ENCODE results near the gene PEAR1. TPM values are rescaled to one million over a fixed set of nuclear protein-coding genes. Genes with fewer than 3 reads are reported as not detected.

The PEAR1 gene
- polyA plus RNA-seq, 3 donors, result not detected

DNA sequence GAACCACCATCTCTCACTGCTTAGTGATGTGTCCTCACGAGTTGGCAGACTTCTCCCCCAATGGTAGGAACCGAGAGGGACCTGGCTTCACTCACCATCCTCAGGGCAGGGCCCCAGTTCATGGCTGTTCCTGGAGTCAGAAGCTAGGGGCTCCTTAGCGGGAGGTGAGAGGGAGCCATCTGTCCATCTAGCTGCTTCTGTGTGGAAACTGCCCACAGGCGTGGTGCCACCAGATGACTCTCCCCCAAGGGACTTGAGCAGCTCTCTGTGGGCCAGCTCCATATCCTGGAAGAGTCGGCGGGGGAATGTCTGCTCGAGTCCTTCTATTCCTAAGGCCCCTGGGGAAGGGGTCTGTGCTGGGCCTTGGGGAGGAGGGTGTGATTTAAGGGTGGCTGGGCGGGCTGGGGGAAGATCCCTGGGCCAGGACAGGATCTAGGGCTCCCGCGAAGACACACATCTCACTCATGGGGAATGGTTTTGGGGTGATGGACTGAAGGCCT is 43.3 kb downstream of the PEAR1 start:
- H3K9ac ChIP-seq (ENCODE audit: insufficient read depth, low read length, poor library complexity, severe bottlenecking), result no peak overlapping the region
- H3K9me3 ChIP-seq (replicated peaks in 1 of 2; ENCODE audit: control insufficient read depth in 1 of 2, insufficient read depth in 1 of 2, low read length in 2 of 2), result no peaks in the 10 kb centered on the region
- H3K27me3 ChIP-seq (ENCODE audit: control insufficient read depth in 2 of 2, insufficient read depth in 2 of 2, low read length in 2 of 2), result no peaks in the 10 kb centered on the region
- 94% methylated on average over 8 of the region's 10 CpGs for WGBS (ENCODE audit: insufficient coverage)
- no peak overlapping the region for H3K4me3 Mint-ChIP-seq
- H4K20me1 ChIP-seq (ENCODE audit: insufficient read depth, low read length), result peaks cover 12% of the 10 kb centered on the region
- intact Hi-C loops (cut with micrococcal nuclease), result loop anchor here in 1 of 2 donors (10.0 kb wide), 1 partner anchor 138 kb away; no protein-coding TSS in a partner anchor
- H3K79me2 ChIP-seq (ENCODE audit: insufficient read depth, low read length), result no peaks in the 10 kb centered on the region
- H3K36me3 ChIP-seq (replicated peaks in 1 of 2; ENCODE audit: control insufficient read depth in 1 of 2, insufficient read depth in 2 of 2, low read length in 2 of 2), result peaks cover 72 to 76% of the 10 kb centered on the region in 2 donors
- no peak overlapping the region for H3K4me2 ChIP-seq (replicated peaks; ENCODE audit: extremely low read depth, low read length, poor library complexity, severe bottlenecking)
- no peak overlapping the region for H3K4me3 ChIP-seq (replicated peaks in 1 of 3; ENCODE audit: low read depth in 2 of 3, low read length in 3 of 3)
- peaks cover 69 to 75% of the 10 kb centered on the region in 2 donors for H3K36me3 Mint-ChIP-seq
- TF ChIP-seq, protein P1, sequence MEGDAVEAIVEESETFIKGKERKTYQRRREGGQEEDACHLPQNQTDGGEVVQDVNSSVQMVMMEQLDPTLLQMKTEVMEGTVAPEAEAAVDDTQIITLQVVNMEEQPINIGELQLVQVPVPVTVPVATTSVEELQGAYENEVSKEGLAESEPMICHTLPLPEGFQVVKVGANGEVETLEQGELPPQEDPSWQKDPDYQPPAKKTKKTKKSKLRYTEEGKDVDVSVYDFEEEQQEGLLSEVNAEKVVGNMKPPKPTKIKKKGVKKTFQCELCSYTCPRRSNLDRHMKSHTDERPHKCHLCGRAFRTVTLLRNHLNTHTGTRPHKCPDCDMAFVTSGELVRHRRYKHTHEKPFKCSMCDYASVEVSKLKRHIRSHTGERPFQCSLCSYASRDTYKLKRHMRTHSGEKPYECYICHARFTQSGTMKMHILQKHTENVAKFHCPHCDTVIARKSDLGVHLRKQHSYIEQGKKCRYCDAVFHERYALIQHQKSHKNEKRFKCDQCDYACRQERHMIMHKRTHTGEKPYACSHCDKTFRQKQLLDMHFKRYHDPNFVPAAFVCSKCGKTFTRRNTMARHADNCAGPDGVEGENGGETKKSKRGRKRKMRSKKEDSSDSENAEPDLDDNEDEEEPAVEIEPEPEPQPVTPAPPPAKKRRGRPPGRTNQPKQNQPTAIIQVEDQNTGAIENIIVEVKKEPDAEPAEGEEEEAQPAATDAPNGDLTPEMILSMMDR (IDR thresholded peaks at IDR 0.05), result no peak
- no peak overlapping the region for H3K27ac ChIP-seq (ENCODE audit: low read depth in 1 of 2, low read length in 2 of 2)
- no peak for DNase-seq
- peak overlapping the region in 4 of 7 donors; percentile 1 to 72 (median 29) for H3K27ac Mint-ChIP-seq
- peaks cover 5% of the 10 kb centered on the region for H3K4me1 Mint-ChIP-seq
- H3K27me3 Mint-ChIP-seq (ENCODE audit: low read depth in 3 of 3), result peaks cover 0 to 2% (median 0%) of the 10 kb centered on the region in 3 donors
- H3K4me1 ChIP-seq (ENCODE audit: control insufficient read depth in 1 of 2, insufficient read depth in 2 of 2, low read length in 2 of 2), result peaks cover 0 to 4% of the 10 kb centered on the region in 2 donors
- H3K9me3 Mint-ChIP-seq, result peaks cover 0 to 1% (median 0%) of the 10 kb centered on the region in 7 donors
- no peak overlapping the region for H2AFZ ChIP-seq (ENCODE audit: insufficient read depth, low read depth, low read length, poor library complexity, severe bottlenecking)

DNA sequence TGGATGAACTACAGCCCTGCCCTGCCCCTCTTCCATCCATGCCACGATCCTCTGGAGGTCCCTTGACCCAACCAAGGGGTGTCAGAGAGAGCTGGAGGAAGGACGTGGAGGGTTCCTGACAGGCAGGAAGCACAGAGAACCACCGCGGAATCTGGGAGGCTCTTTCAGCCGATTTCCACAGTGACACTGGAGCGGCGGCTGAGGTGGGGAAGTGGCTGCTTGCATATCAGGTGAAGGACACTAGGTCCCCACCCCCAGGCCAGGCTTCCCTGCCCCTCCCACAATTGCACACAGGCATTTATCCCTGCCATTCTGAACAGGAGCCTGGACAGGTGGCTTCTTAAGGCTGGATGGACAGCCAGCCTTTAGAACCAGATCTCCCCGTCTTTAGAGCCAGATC is 44.4 kb downstream of the PEAR1 start:
- no CpG with 5 or more reads among the region's 8 CpGs for WGBS (ENCODE audit: insufficient coverage)
- peaks cover 0 to 2% (median 0%) of the 10 kb centered on the region in 3 donors for H3K27me3 Mint-ChIP-seq (ENCODE audit: low read depth in 3 of 3)
- H3K36me3 ChIP-seq (replicated peaks in 1 of 2; ENCODE audit: control insufficient read depth in 1 of 2, insufficient read depth in 2 of 2, low read length in 2 of 2), result peaks cover 83 to 87% of the 10 kb centered on the region in 2 donors

More for the DNA sequence above, 44.4 kb downstream of the PEAR1 start:
- no peaks in the 10 kb centered on the region for H3K27me3 ChIP-seq (ENCODE audit: control insufficient read depth in 2 of 2, insufficient read depth in 2 of 2, low read length in 2 of 2)
- peaks cover 12% of the 10 kb centered on the region for H4K20me1 ChIP-seq (ENCODE audit: insufficient read depth, low read length)
- TF ChIP-seq, protein P1 (IDR thresholded peaks at IDR 0.05), result no peak
- Mint-ChIP-seq H3K36me3 (peaks cover 80 to 86% of the 10 kb centered on the region in 2 donors), H3K27ac (peak overlapping the region in 3 of 7 donors; percentile 60 to 71 (median 66)), H3K9me3 (peaks cover 0 to 1% (median 0%) of the 10 kb centered on the region in 7 donors), H3K4me1 (no peaks in the 10 kb centered on the region), H3K4me3 (no peak overlapping the region)
- no peaks in the 10 kb centered on the region for H3K9me3 ChIP-seq (replicated peaks in 1 of 2; ENCODE audit: control insufficient read depth in 1 of 2, insufficient read depth in 1 of 2, low read length in 2 of 2)
- DNase-seq, result no peak
- no peak overlapping the region for H2AFZ ChIP-seq (ENCODE audit: insufficient read depth, low read depth, low read length, poor library complexity, severe bottlenecking)
- H3K4me3 ChIP-seq (replicated peaks in 1 of 3; ENCODE audit: low read depth in 2 of 3, low read length in 3 of 3), result no peak overlapping the region
- intact Hi-C loops (cut with micrococcal nuclease), result loop anchor here in 1 of 2 donors (10.0 kb wide), 1 partner anchor 137 kb away; no protein-coding TSS in a partner anchor
- no peaks in the 10 kb centered on the region for H3K79me2 ChIP-seq (ENCODE audit: insufficient read depth, low read length)
- no peaks in the 10 kb centered on the region for H3K4me1 ChIP-seq (ENCODE audit: control insufficient read depth in 1 of 2, insufficient read depth in 2 of 2, low read length in 2 of 2)
- no peak overlapping the region for H3K9ac ChIP-seq (ENCODE audit: insufficient read depth, low read length, poor library complexity, severe bottlenecking)
- no peak overlapping the region for H3K4me2 ChIP-seq (replicated peaks; ENCODE audit: extremely low read depth, low read length, poor library complexity, severe bottlenecking)
- H3K27ac ChIP-seq (ENCODE audit: low read depth in 1 of 2, low read length in 2 of 2), result no peak overlapping the region

Data from CD14-positive monocyte (primary cell).